Endodermal cell (in vitro differentiated cells): ENCODE measurements around the gene DACH1. TPM values are rescaled to one million over a fixed set of nuclear protein-coding genes. Genes with fewer than 3 reads are reported as not detected.

ENCODE experiments used
- DNase-seq: peaks from one replicate; pipeline ENCODE4 v3.0.0-alpha.2; 2017
- H3K27ac ChIP-seq: 2 replicates; pipeline ENCODE4 v1.5.1; 2013; ENCODE audit warnings: mild to moderate bottlenecking, low read depth, low read length, moderate library complexity
- H3K27me3 ChIP-seq: 2 replicates; pipeline ENCODE4 v1.6.1; 2013; ENCODE audit warnings: mild to moderate bottlenecking, low read length, moderate library complexity; ENCODE audit not compliant: insufficient read depth, control insufficient read depth, poor library complexity, severe bottlenecking
- H3K36me3 ChIP-seq: 2 replicates; pipeline ENCODE4 v1.7.0; 2013; ENCODE audit warnings: mild to moderate bottlenecking, low read length, moderate library complexity; ENCODE audit not compliant: control insufficient read depth, insufficient read depth
- H3K4me1 ChIP-seq: one replicate; pipeline ENCODE4 v1.7.0; 2013; ENCODE audit warnings: low read length; ENCODE audit not compliant: control insufficient read depth, insufficient read depth
- H3K4me3 ChIP-seq: 2 replicates; pipeline ENCODE4 v1.5.1; 2013; ENCODE audit warnings: mild to moderate bottlenecking, low read length, moderate library complexity
- H3K9ac ChIP-seq: 2 replicates; pipeline ENCODE4 v1.6.1; 2013; ENCODE audit warnings: mild to moderate bottlenecking, low read length, moderate library complexity; ENCODE audit not compliant: poor library complexity, severe bottlenecking; ENCODE audit errors: extremely low read depth
- H3K9me3 ChIP-seq: 2 replicates; pipeline ENCODE4 v1.6.1; 2013; ENCODE audit warnings: mild to moderate bottlenecking, low read length, moderate library complexity; ENCODE audit not compliant: control insufficient read depth
- H3K27ac Mint-ChIP-seq: 2 replicates; pipeline ENCODE4 v1.8.0; 2020; ENCODE audit warnings: mixed read lengths
- H3K27me3 Mint-ChIP-seq: 2 replicates; pipeline ENCODE4 v1.8.0; 2021; ENCODE audit warnings: mild to moderate bottlenecking, mixed read lengths; ENCODE audit not compliant: insufficient read depth
- H3K36me3 Mint-ChIP-seq: 2 replicates; pipeline ENCODE4 v1.8.0; 2020; ENCODE audit warnings: low read depth, mixed read lengths
- H3K4me1 Mint-ChIP-seq: 2 replicates; pipeline ENCODE4 v1.8.0; 2020; ENCODE audit warnings: mixed read lengths
- H3K4me3 Mint-ChIP-seq: 2 replicates; pipeline ENCODE4 v1.8.0; 2020; ENCODE audit warnings: mild to moderate bottlenecking, moderate library complexity, mixed read lengths
- H3K9me3 Mint-ChIP-seq: 2 replicates; pipeline ENCODE4 v1.8.0; 2020; ENCODE audit warnings: mild to moderate bottlenecking, mixed read lengths
- CTCF ChIP-seq: fragments of 200-600 bp; sonication (generic); conservative IDR thresholded peaks from 2 replicates; pipeline ENCODE4 v1.5.0; 2021; ENCODE audit warnings: antibody characterized with exemption, mild to moderate bottlenecking
- WGBS, 2 experiments: methylation state at CpG; one replicate each; pipeline versions ENCODE4 v1.1.5 to v1.1.7; 2013; ENCODE audit warnings: missing lambda C conversion rate in 2 of 2, mixed read lengths in 1 of 2; ENCODE audit not compliant: insufficient coverage in 1 of 2, insufficient read length in 1 of 2; 5-methylcytosine and 5-hydroxymethylcytosine counted together
- total RNA-seq, 2 donors: library from RNA; stranded (reverse); fragmentation: NEBNext Ultra II Directional in 1 of 2; extraction: Animal tissue kit (Norgen Biotek cat#: 25700) in 1 of 2; gene quantifications; 2 replicates in 1 of 2; 3 replicates in 1 of 2; pipeline ENCODE4 v1.2.1, GENCODE V29; 2021

Gene DACH1
- total RNA-seq, 2 donors from 2014 or later, result 0.81 to 1.2 TPM

- Histone ChIP-seq H3K36me3 (no peaks in the 10 kb centered on the region), H3K4me3 (no peak overlapping the region), H3K27me3 (no peaks in the 10 kb centered on the region), H3K27ac (no peak overlapping the region), H3K4me1 (no peaks in the 10 kb centered on the region), H3K9ac (no peak overlapping the region), H3K9me3 (no peaks in the 10 kb centered on the region)
- no peak overlapping the region for H3K4me3 Mint-ChIP-seq
- H3K4me1 Mint-ChIP-seq, result peaks cover 9% of the 10 kb centered on the region
- DNase-seq, result no peak
- no peak for TF ChIP-seq CTCF
- H3K27me3 Mint-ChIP-seq, result no peaks in the 10 kb centered on the region
- H3K9me3 Mint-ChIP-seq, result peaks cover 5% of the 10 kb centered on the region
- no peaks in the 10 kb centered on the region for H3K36me3 Mint-ChIP-seq
- no peak overlapping the region for H3K27ac Mint-ChIP-seq
These were observed 15.1 kb upstream of the DACH1 start for GRCh38 chr13:71882120-71882519.

- H3K27ac Mint-ChIP-seq, result no peak overlapping the region
- H3K9me3 Mint-ChIP-seq, result peaks cover 5% of the 10 kb centered on the region
- no peak overlapping the region for H3K27ac ChIP-seq
- H3K9me3 ChIP-seq, result no peaks in the 10 kb centered on the region
- TF ChIP-seq CTCF, result no peak
- H3K27me3 Mint-ChIP-seq, result no peaks in the 10 kb centered on the region
- H3K27me3 ChIP-seq, result no peaks in the 10 kb centered on the region
- no peaks in the 10 kb centered on the region for H3K36me3 Mint-ChIP-seq
- peaks cover 12% of the 10 kb centered on the region for H3K4me1 Mint-ChIP-seq
- WGBS, 2 experiments, result 72 to 73% methylated on average over 5 to 6 of the region's 6 CpGs
- no peak overlapping the region for H3K4me3 Mint-ChIP-seq
- H3K9ac ChIP-seq, result no peak overlapping the region
- H3K36me3 ChIP-seq, result no peaks in the 10 kb centered on the region
- no peaks in the 10 kb centered on the region for H3K4me1 ChIP-seq
- DNase-seq, result no peak
- no peak overlapping the region for H3K4me3 ChIP-seq
These were observed 13.9 kb upstream of the DACH1 start for GRCh38 chr13:71880753-71881541.

DNA sequence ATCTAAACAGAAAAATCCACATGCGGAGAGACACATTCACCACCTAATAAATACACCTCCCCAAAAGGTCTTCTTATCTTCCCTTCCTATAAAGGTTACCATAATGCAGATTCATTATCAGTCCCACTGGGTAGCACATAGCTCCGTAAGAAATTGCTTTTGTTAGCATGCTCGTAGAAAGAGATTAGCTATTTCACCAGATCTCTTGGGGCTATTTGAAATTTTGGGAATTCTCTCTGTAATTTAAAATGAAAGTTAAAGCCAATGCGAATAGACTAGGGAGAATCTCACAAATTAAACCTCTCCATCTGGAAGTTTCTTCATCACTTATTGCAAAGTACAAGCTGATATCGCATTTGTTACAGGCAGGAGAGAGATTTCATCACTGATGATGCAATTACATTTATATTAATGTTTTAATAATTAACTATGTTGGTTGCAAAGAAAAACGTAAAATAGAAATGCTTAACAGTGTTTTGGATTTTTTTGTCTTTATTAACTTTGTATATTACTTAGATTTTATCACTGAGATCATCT lies 12.9 kb upstream of the DACH1 start:
- H3K36me3 ChIP-seq, result no peaks in the 10 kb centered on the region
- no peak for TF ChIP-seq CTCF
- no peak overlapping the region for H3K4me3 Mint-ChIP-seq
- WGBS, 2 experiments, result 71 to 86% methylated on average over 1 to 4 of the region's 6 CpGs
- no peak overlapping the region for H3K27ac Mint-ChIP-seq
- no peak overlapping the region for H3K27ac ChIP-seq
- H3K4me3 ChIP-seq, result no peak overlapping the region
- H3K4me1 Mint-ChIP-seq, result peaks cover 12% of the 10 kb centered on the region
- H3K36me3 Mint-ChIP-seq, result no peaks in the 10 kb centered on the region
- H3K9me3 Mint-ChIP-seq, result peaks cover 5% of the 10 kb centered on the region
- no peaks in the 10 kb centered on the region for H3K27me3 Mint-ChIP-seq
- H3K9me3 ChIP-seq, result no peaks in the 10 kb centered on the region
- H3K4me1 ChIP-seq, result no peaks in the 10 kb centered on the region
- DNase-seq, result no peak
- H3K9ac ChIP-seq, result no peak overlapping the region
- no peaks in the 10 kb centered on the region for H3K27me3 ChIP-seq
